ENCODE results near the gene AREL1.

Gene AREL1

GRCh38 chr14:74655599-74656395 lies 57.1 kb downstream of the AREL1 start:
- Histone ChIP-seq H3K4me3 (replicated peaks; ENCODE audit: insufficient read depth, low read length) (no peak overlapping the region), H3K27me3 (ENCODE audit: insufficient read depth, poor library complexity, severe bottlenecking) (no peaks in the 10 kb centered on the region), H3K27ac (replicated peaks) (no peak overlapping the region)
- no peak for DNase-seq (ENCODE audit: low read depth in 1 of 2, low spot score in 1 of 2)
- TF ChIP-seq GABPA (IDR thresholded peaks at IDR 0.05; ENCODE audit: low read depth) = no peak
- TF ChIP-seq REST (IDR thresholded peaks at IDR 0.05; ENCODE audit: insufficient replicate concordance, low read depth) = no peak
- TF ChIP-seq CTCF (IDR thresholded peaks at IDR 0.05; ENCODE audit: insufficient read depth, low read length) = no peak
- no peak for TF ChIP-seq POLR2AphosphoS5 (IDR thresholded peaks at IDR 0.05; ENCODE audit: low read depth)
- TF ChIP-seq SPI1 (IDR thresholded peaks at IDR 0.05; ENCODE audit: borderline replicate concordance, low read depth) = no peak

- Histone ChIP-seq H3K27me3 (ENCODE audit: insufficient read depth, poor library complexity, severe bottlenecking) (no peaks in the 10 kb centered on the region), H3K27ac (replicated peaks) (no peak overlapping the region), H3K4me3 (replicated peaks; ENCODE audit: insufficient read depth, low read length) (no peak overlapping the region)
- TF ChIP-seq SPI1 (IDR thresholded peaks at IDR 0.05; ENCODE audit: borderline replicate concordance, low read depth) (no peak), POLR2AphosphoS5 (IDR thresholded peaks at IDR 0.05; ENCODE audit: low read depth) (no peak), CTCF (IDR thresholded peaks at IDR 0.05; ENCODE audit: insufficient read depth, low read length) (no peak), GABPA (IDR thresholded peaks at IDR 0.05; ENCODE audit: low read depth) (no peak), REST (IDR thresholded peaks at IDR 0.05; ENCODE audit: insufficient replicate concordance, low read depth) (no peak)
- DNase-seq (ENCODE audit: low read depth in 1 of 2, low spot score in 1 of 2) = no peak
These were observed 57.9 kb downstream of the AREL1 start for GRCh38 chr14:74654931-74655330.

GRCh38 chr14:74653386-74654138 lies 59.3 kb downstream of the AREL1 start:
- H3K4me3 ChIP-seq (replicated peaks; ENCODE audit: insufficient read depth, low read length) = no peak overlapping the region
- no peak for TF ChIP-seq POLR2AphosphoS5 (IDR thresholded peaks at IDR 0.05; ENCODE audit: low read depth)
- TF ChIP-seq GABPA (IDR thresholded peaks at IDR 0.05; ENCODE audit: low read depth) = no peak
- no peak for TF ChIP-seq CTCF (IDR thresholded peaks at IDR 0.05; ENCODE audit: insufficient read depth, low read length)
- no peak for TF ChIP-seq SPI1 (IDR thresholded peaks at IDR 0.05; ENCODE audit: borderline replicate concordance, low read depth)
- TF ChIP-seq REST (IDR thresholded peaks at IDR 0.05; ENCODE audit: insufficient replicate concordance, low read depth) = no peak
- H3K27ac ChIP-seq (replicated peaks) = no peak overlapping the region
- no peaks in the 10 kb centered on the region for H3K27me3 ChIP-seq (ENCODE audit: insufficient read depth, poor library complexity, severe bottlenecking)
- no peak for DNase-seq (ENCODE audit: low read depth in 1 of 2, low spot score in 1 of 2)
